Calu3 (cell line): ENCODE measurements around the gene GVQW3. TPM values are rescaled to one million over a fixed set of nuclear protein-coding genes. Genes with fewer than 3 reads are reported as not detected.

ENCODE experiments used
- BruUV-seq: library from RNA; stranded (reverse); fragments of 400-500 nt; replicated peaks from 2 replicates; lab custom pipeline; 2021; lab: Mats Ljungman, UMichigan
- CTCF ChIA-PET: fragments of 300-600 bp; sonication (Branson Sonifier 250); formaldehyde crosslinking; loops from one replicate; lab custom pipeline; 2022; ENCODE audit warnings: antibody characterized with exemption; lab: Charles Lee
- DNase-seq: peaks from one replicate; pipeline ENCODE4 v3.0.0; 2022
- H3K27ac Mint-ChIP-seq: one replicate; pipeline ENCODE4 v1.8.0; 2022; ENCODE audit warnings: mixed read lengths; ENCODE audit not compliant: unreplicated experiment
- H3K27me3 Mint-ChIP-seq: one replicate; pipeline ENCODE4 v1.8.0; 2022; ENCODE audit warnings: mixed read lengths; ENCODE audit not compliant: unreplicated experiment
- H3K36me3 Mint-ChIP-seq: one replicate; pipeline ENCODE4 v1.8.0; 2022; ENCODE audit warnings: mild to moderate bottlenecking, moderate library complexity, mixed read lengths; ENCODE audit not compliant: insufficient read depth, unreplicated experiment
- H3K4me1 Mint-ChIP-seq: one replicate; pipeline ENCODE4 v1.8.0; 2022; ENCODE audit warnings: mild to moderate bottlenecking, low read depth, mixed read lengths; ENCODE audit not compliant: unreplicated experiment
- H3K4me3 Mint-ChIP-seq: one replicate; pipeline ENCODE4 v1.8.0; 2022; ENCODE audit warnings: mild to moderate bottlenecking, low read depth, moderate library complexity, mixed read lengths; ENCODE audit not compliant: unreplicated experiment
- H3K9me3 Mint-ChIP-seq: one replicate; pipeline ENCODE4 v1.8.0; 2022; ENCODE audit warnings: low read depth, mixed read lengths; ENCODE audit not compliant: unreplicated experiment
- intact Hi-C: fragments of 100-400 bp; cut with micrococcal nuclease; formaldehyde crosslinking; loops from one replicate; pipeline ENCODE4 v1.10.0; 2022; ENCODE audit not compliant: unreplicated experiment
- total RNA-seq: library from RNA; stranded (reverse); gene quantifications from 2 replicates; pipeline ENCODE4 v1.2.3, GENCODE V29; 2022
- TF ChIP-seq, protein P1 (sequence below): fragments of 200-600 bp; IDR thresholded peaks from one replicate; pipeline ENCODE4 v1.8.0; 2022; ENCODE audit warnings: antibody characterized with exemption; ENCODE audit not compliant: unreplicated experiment

The GVQW3 gene
- total RNA-seq, 1 experiment from 2014 or later = 7.2 TPM

GRCh38 chr11:76376746-76377558, 4.2 kb upstream of the GVQW3 start:
- Mint-ChIP-seq H3K9me3 (no peaks in the 10 kb centered on the region), H3K4me3 (no peak overlapping the region), H3K36me3 (peaks cover 25% of the 10 kb centered on the region), H3K27me3 (no peaks in the 10 kb centered on the region), H3K27ac (no peak overlapping the region), H3K4me1 (peaks cover 18% of the 10 kb centered on the region)
- TF ChIP-seq, protein P1, sequence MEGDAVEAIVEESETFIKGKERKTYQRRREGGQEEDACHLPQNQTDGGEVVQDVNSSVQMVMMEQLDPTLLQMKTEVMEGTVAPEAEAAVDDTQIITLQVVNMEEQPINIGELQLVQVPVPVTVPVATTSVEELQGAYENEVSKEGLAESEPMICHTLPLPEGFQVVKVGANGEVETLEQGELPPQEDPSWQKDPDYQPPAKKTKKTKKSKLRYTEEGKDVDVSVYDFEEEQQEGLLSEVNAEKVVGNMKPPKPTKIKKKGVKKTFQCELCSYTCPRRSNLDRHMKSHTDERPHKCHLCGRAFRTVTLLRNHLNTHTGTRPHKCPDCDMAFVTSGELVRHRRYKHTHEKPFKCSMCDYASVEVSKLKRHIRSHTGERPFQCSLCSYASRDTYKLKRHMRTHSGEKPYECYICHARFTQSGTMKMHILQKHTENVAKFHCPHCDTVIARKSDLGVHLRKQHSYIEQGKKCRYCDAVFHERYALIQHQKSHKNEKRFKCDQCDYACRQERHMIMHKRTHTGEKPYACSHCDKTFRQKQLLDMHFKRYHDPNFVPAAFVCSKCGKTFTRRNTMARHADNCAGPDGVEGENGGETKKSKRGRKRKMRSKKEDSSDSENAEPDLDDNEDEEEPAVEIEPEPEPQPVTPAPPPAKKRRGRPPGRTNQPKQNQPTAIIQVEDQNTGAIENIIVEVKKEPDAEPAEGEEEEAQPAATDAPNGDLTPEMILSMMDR = no peak
- BruUV-seq = no TSS peak
- CTCF ChIA-PET = no interaction called here
- intact Hi-C loops = no loop called here
- no peak for DNase-seq

GRCh38 chr11:76379807-76380158, 1.3 kb upstream of the GVQW3 start:
- Mint-ChIP-seq H3K4me1 (peaks cover 28% of the 10 kb centered on the region), H3K4me3 (peak overlapping the region; percentile 93), H3K27me3 (no peaks in the 10 kb centered on the region), H3K27ac (peak overlapping the region; percentile 83), H3K36me3 (peaks cover 25% of the 10 kb centered on the region), H3K9me3 (no peaks in the 10 kb centered on the region)
- CTCF ChIA-PET = interaction anchor here (0.7 kb wide), 1 partner anchor 62 kb away, joined by 6 read pairs; no protein-coding TSS in a partner anchor
- no peak for DNase-seq
- TF ChIP-seq, protein P1 = no peak
- BruUV-seq = TSS peak; percentile 48
- intact Hi-C loops = no loop called here

DNA sequence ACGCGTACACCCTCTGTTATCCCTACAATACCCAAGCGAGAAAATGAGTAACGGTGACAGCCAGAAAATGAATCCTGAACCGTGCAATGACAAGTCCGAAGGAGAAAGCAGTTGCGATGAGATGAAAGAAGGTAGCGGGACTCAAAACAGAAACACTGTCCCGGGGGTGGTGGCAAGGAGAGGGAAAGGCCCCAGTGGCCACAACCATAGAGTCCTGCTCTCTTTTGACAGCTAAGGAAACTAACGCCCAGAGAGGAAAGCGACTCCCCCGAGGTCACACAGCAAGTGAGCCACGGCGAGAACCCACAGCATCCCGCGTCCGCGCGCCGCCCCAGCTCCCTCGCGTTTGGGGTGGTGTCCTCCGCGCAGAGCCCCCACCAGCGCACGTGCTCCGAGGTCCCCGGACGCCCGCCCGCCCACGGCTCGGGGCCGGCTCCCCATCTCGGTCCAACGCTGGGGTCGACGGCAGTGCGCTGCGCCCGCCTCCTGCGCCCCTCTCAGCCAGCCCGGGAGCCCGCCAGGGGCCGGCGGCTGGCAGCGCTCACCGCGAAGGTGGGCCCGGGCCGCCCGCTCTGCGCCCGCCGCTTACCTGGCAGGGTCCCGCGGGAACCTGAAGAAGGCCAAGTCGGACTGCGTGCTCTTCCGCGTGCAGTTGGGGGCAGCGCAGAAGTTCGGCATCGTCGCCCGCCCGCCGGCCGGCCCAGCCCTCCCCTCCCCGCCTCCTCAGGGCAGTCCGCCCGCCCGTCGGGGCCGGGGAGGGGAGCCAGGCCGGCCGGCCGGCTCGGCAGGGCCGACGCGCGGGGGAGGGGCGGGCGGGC, 755 bp upstream of the GVQW3 start:
- H3K4me3 Mint-ChIP-seq = peak overlapping the region; percentile 93
- H3K27ac Mint-ChIP-seq = peak overlapping the region; percentile 83
- H3K4me1 Mint-ChIP-seq = peaks cover 28% of the 10 kb centered on the region
- CTCF ChIA-PET = interaction anchor here (0.7 kb wide), 1 partner anchor 61 kb away, joined by 6 read pairs; no protein-coding TSS in a partner anchor
- no peaks in the 10 kb centered on the region for H3K9me3 Mint-ChIP-seq
- no TSS peak for BruUV-seq
- H3K36me3 Mint-ChIP-seq = peaks cover 25% of the 10 kb centered on the region
- DNase-seq = peak; percentile 4
- H3K27me3 Mint-ChIP-seq = no peaks in the 10 kb centered on the region
- intact Hi-C loops = no loop called here
- TF ChIP-seq, protein P1 = no peak

GRCh38 chr11:76382209-76382608, 1.1 kb downstream of the GVQW3 start:
- DNase-seq = no peak
- peaks cover 25% of the 10 kb centered on the region for H3K36me3 Mint-ChIP-seq
- H3K27ac Mint-ChIP-seq = no peak overlapping the region

More at GRCh38 chr11:76382209-76382608, 1.1 kb downstream of the GVQW3 start:
- peaks cover 28% of the 10 kb centered on the region for H3K4me1 Mint-ChIP-seq
- TF ChIP-seq, protein P1 = no peak
- H3K9me3 Mint-ChIP-seq = no peaks in the 10 kb centered on the region
- H3K4me3 Mint-ChIP-seq = peak overlapping the region; percentile 93
- intact Hi-C loops = no loop called here
- H3K27me3 Mint-ChIP-seq = no peaks in the 10 kb centered on the region
- no TSS peak for BruUV-seq
- CTCF ChIA-PET = no interaction called here
